ENCODE data around the gene RASAL2.

DNA sequence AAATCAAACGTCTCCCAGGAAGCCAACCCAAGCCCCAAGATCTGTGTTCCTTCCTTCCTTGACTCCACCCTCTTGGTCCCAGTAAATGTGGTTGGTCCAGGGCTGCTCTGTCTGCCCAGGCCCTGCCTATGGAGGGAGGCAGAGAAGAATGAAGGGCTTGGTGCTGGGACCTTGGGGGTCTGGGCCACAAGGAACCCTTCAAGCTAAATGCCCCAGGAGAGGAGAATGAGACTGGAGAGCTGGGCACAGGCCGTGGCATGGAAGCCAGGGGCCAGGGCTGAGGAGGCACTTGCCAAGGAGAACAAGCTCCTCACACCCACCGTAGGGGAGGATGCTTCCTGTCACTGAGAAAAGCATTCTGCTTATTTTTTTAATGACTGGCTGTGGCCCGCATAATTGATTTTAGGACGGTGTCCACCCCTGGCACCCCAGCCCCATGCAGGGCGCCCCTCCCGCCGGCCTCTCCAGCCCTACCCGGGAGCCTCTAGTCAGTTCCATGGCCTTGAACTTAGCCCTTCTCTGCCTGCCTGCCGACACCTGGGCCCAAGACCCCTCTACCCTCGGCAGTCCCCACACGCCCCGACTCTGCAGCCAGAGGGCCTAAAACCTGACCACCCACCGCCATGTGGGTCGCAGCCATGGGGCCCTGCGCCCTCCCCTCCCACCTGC, 402.0 kb downstream of the RASAL2 start:
- TF ChIP-seq POLR2A (IDR thresholded peaks at IDR 0.05; ENCODE audit: low read length) (no peak), GATA1 (IDR thresholded peaks at IDR 0.05; ENCODE audit: low read depth, low read length) (no peak)

Data from erythroblast (primary cell).